HL-60/S4 treated with phorbol 12-myristate 13-acetate at 8.2 ng/mL for 4 days and 3 days (cell line): ENCODE results near the gene SNX17.
"Not testable (repeated sequence)": the region's sequence is repeated elsewhere in the genome, so short reads cannot be mapped to it uniquely, and the experiment has no call there.

Experiments
- in situ Hi-C: fragments of 300-500 bp; cut with MboI; formaldehyde crosslinking; loops from 2 replicates; pipeline ENCODE4 v1.15.0; 2022; ENCODE audit warnings: low sequenced_read_pairs

SNX17 gene

DNA sequence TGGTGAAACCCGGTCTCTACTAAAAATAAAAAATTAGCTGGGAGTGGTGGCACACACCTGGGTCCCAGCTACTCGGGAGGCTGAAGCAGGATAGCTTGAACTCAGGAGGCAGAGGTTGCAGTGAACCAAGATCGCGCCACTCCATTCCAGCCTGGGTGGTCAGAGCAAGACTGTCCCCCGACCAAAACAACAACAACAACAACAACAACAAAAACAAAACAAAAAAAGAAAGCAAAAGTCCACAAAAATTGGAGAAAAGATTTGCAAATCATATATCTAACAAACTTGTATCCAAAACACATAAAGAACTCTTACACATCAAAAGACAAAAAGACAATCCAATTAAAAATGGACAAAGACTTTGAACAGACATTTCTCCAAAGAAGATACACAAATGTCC, 28.5 kb downstream of the SNX17 start:
- in situ Hi-C loops: no loop called here

DNA sequence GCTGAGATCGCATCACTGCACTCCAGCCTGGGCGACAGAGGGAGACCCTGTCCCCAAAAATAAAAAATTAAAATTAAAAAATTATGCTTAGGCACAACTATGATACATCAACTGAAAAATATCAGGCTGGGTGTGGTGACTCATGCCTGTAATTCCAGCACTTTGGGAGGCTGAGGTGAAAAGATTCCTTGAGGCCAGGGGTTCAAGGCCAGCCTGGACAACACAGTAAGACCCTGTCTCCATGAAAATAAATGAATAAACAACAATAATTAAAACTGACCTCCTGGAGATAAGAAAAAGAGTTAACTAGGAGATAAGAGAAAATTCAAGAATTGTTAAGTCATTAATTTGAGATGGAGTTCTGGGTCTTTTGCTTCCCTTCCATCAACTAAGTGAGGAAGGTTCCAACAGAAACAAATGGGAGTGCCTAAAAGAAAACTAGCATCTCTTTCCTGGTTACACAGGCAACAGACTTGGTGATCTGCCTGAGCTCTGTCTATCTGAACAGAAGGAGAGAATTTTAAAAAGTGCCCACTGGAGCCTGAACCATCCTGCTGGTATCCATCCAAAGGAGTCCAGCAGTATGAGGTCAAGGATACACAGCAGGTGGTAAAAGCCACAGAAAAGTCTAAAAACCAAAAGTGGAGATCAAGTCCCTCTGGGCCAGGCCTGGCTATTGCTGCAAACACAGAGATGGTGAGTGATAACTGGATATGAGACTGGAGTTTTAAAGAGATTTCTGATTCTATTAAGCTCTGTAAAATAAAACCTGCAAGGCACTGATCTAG, 30.1 kb downstream of the SNX17 start:
- in situ Hi-C loops: no loop called here

GRCh38 chr2:27407798-27408491, 37.5 kb downstream of the SNX17 start:
- in situ Hi-C loops: no loop called here

GRCh38 chr2:27408601-27409320, 38.3 kb downstream of the SNX17 start:
- in situ Hi-C loops: no loop called here

DNA sequence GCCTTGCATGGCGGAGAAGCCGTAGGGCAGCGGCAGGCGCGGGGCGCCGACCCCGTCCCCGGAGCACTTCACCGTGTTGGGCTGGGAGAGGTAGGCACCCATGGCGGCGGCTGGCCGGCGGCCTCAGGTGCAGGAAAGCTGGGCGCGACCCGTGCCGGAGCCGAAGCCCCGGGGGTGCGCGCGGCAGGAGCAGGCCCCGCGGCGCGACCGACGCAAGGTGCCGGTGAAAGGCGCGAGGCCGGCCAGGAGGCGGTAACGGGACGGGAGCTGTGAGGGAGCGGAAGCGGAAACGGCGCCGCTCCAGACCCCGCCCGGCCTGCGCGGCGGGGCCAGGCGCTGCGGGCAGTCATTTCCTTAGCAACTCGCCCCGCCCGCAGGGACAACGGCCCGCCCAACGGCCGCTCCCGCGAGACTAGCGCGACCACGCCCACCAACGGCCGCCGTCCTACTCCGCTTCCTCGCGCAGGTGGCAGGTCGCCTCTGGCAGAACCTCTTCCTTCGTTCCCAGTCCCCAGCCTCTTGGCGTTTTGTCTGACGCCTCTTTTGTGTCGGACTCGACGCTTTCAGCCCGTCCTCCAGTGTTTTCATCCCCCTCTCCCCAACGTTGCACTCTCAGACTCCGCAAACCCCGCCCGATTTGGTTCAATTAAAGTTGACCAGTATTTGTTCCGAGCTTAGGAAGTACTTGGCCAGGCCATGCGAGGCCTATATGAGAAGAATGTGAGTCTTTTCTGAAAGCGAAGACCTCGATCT, 39.1 kb downstream of the SNX17 start, which contains the start of gene PPM1G:
Gene PPM1G (minus strand): TSS at position 271 of the 753 bp plus-strand sequence. CDS start 169 bp downstream, at position 102.
- in situ Hi-C loops: no loop called here

DNA sequence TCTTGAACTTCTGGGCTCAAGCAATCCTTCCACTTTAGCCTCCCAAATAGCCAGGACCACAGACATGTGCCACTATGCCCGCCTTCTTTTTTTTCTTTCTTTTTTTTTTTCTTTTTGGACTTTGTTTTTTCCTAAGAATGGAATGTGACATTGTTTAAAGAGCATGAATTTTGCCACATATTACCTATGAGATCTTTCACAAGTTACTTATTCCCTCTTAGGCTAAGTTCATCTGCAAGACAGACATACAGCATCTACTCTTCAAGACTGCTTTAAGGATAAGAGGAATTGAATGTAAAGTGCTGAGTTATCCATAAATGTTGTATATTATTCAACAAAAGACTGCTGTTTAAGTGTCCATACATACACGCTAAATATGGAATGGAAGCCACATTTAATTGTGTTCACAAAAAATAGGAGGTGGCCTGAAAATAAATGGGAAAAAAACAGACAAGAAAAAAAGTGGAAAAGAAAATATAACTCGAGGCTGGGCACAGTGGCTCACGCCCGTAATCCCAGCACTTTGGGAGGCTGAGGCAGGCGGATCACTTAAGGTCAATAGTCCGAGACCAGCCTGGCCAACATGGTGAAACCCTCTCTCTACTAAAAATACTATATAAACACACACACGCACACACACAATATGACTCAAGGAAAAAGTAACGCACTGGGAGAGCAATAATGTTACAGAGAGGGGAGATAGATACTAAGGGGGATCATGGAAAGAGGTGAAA, 42.2 kb downstream of the SNX17 start:
- in situ Hi-C loops: no loop called here

GRCh38 chr2:27416151-27416550, 45.7 kb downstream of the SNX17 start:
- in situ Hi-C loops: no loop called here

- in situ Hi-C loops: no loop called here
Observed at GRCh38 chr2:27420996-27421395, 50.6 kb downstream of the SNX17 start.

GRCh38 chr2:27421660-27422250, 51.3 kb downstream of the SNX17 start:
- in situ Hi-C loops: no loop called here

- in situ Hi-C loops: no loop called here
Observed at GRCh38 chr2:27422958-27423357, 52.5 kb downstream of the SNX17 start.

DNA sequence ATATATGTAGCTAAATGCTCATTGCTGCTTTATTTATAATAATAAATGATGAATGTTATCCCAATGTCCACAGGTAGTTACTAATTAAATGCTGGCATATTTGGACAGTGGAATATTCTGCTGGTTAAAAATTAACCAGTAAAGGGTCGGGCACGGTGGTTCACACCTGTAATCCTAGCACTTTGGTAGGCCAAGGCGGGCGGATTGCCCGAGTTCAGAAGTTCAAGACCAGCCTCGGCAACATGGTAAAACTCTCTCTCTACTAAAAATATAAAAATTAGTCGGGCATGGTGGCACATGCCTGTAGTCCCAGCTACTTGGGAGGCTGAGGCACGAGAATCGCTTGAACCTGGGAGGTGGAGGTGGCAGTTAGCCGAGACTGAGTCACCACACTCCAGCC, 54.6 kb downstream of the SNX17 start:
- in situ Hi-C loops: not testable (repeated sequence)
